Measurements from ENCODE around the gene SHB. TPM values are rescaled to one million over a fixed set of nuclear protein-coding genes. Genes with fewer than 3 reads are reported as not detected.

SHB gene
- total and polyA plus RNA-seq, 8 donors: 16.1 to 26.8 (median 21.9) TPM

DNA sequence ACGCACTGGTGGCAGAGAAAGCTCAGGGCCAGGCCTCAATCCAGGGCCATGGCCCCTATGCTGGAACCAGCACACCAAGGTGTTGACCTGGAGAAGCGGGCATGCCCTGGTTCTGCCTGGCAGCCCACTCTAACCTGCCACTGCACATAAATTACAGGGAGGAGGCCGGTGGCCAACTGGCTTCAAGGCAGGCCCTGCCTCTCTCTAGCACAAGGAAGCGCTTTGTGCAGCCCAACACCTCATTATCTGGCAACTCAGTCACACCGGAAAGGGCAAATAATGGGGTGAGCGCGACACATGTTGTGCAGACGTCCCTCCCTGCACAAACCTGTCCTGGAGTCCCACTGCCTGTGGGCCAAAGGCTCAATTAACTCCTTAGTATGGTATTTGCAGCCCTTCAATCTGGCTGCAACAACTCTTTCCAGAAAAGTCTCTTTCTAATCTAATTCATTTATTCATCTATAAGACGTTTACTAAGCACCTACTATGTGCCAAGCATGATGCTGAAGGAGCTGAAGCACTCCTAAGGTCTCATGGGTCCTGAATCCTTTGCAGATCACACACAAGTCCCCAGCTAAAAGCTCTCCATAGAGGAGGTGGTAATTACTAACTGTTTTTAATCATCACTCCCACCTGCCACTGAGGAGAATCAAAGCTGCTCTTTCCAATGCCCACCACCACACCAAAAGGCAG, 24.9 kb downstream of the SHB start:
- Histone ChIP-seq H3K27me3 (no peaks in the 10 kb centered on the region), H3K4me3 (no peak overlapping the region), H3K36me3 (no peaks in the 10 kb centered on the region), H3K27ac (no peak overlapping the region), H3K9me3 (no peaks in the 10 kb centered on the region), H3K4me1 (peaks cover 31 to 77% of the 10 kb centered on the region in 2 donors)
- ATAC-seq (no peak), DNase-seq (no peak)
- intact Hi-C loops (cut with DNase I): no loop called here
- TF ChIP-seq, protein P1, sequence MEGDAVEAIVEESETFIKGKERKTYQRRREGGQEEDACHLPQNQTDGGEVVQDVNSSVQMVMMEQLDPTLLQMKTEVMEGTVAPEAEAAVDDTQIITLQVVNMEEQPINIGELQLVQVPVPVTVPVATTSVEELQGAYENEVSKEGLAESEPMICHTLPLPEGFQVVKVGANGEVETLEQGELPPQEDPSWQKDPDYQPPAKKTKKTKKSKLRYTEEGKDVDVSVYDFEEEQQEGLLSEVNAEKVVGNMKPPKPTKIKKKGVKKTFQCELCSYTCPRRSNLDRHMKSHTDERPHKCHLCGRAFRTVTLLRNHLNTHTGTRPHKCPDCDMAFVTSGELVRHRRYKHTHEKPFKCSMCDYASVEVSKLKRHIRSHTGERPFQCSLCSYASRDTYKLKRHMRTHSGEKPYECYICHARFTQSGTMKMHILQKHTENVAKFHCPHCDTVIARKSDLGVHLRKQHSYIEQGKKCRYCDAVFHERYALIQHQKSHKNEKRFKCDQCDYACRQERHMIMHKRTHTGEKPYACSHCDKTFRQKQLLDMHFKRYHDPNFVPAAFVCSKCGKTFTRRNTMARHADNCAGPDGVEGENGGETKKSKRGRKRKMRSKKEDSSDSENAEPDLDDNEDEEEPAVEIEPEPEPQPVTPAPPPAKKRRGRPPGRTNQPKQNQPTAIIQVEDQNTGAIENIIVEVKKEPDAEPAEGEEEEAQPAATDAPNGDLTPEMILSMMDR (IDR thresholded peaks at IDR 0.05): no peak

DNA sequence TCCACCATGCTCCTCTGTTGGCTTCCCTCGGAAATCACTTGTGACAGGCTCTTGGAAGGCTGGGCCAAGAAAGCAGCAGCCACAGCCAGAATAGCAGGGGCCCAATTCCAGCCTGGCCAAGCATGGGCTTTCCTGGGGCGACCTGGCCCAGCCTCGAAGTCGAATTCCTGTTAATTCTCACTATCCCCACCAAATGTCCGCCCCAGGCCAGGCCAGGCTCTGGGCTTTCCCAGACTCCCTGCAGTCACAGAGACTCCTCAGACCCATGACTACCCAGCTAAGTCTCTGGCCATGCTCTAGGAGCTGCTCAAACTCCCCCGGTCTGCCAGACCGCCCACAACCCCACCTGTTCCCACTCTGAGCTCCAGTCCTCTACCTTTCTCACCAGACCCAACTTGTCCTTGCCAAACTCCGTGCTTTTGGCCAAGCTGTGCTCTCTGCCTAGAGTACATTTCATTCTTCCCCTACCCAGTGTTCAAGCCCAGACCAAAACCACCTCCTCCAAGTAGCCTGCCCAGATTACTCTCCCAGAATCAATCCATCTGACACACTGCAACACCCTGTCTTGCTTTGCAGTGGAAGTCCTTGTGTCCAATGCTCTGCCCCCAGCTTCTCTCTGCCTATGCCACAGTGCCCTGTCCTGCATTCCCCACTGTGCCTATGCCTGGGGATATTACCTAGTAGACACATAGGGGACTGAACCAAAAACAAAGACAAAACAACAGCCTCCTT, 26.2 kb downstream of the SHB start:
- H3K4me1 ChIP-seq: peaks cover 31 to 77% of the 10 kb centered on the region in 2 donors
- H3K27me3 ChIP-seq: no peaks in the 10 kb centered on the region
- no peaks in the 10 kb centered on the region for H3K9me3 ChIP-seq
- DNase-seq (no peak), ATAC-seq (no peak)
- TF ChIP-seq, protein P1 (IDR thresholded peaks at IDR 0.05): no peak
- H3K4me3 ChIP-seq: no peak overlapping the region
- H3K27ac ChIP-seq: no peak overlapping the region
- intact Hi-C loops (cut with DNase I): no loop called here
- H3K36me3 ChIP-seq: no peaks in the 10 kb centered on the region

DNA sequence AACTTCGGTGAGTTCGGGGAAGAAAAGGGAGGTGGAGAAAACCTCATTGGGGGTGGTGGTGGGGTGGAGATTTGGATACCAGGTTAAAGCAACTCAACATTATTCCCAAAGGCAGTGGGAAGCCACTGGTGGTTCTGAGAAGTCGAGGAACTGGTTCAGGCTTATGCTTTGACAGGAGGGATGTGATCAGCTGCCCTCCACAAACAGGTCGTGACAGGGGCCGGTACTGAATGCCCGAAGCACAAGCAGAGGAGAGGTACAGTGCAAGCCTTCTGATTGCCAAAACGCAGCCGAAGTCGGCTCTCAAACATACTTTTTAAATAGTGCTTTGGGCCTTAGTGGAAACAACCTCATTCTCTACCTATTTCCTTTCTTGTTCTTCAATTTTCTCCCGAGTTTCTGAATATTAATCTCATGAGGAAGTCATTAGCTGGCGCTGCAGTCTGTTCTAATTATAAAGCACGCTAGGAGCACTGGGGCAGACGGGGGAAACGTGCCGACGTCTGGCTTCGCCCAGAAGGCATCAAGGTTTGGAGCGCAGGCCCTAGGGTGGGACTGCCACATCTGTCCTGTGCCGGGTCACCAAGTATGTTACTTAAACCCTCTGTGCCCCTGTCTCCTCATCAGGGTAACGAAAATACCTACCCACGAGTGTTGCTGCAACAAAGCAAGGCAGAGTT, 27.3 kb downstream of the SHB start:
- Histone ChIP-seq H3K36me3 (no peaks in the 10 kb centered on the region), H3K4me1 (peaks cover 22 to 68% of the 10 kb centered on the region in 2 donors), H3K9me3 (no peaks in the 10 kb centered on the region), H3K27me3 (no peaks in the 10 kb centered on the region), H3K27ac (no peak overlapping the region), H3K4me3 (no peak overlapping the region)
- ATAC-seq: no peak
- intact Hi-C loops (cut with DNase I): no loop called here
- no peak for DNase-seq
- TF ChIP-seq, protein P1 (IDR thresholded peaks at IDR 0.05): no peak

DNA sequence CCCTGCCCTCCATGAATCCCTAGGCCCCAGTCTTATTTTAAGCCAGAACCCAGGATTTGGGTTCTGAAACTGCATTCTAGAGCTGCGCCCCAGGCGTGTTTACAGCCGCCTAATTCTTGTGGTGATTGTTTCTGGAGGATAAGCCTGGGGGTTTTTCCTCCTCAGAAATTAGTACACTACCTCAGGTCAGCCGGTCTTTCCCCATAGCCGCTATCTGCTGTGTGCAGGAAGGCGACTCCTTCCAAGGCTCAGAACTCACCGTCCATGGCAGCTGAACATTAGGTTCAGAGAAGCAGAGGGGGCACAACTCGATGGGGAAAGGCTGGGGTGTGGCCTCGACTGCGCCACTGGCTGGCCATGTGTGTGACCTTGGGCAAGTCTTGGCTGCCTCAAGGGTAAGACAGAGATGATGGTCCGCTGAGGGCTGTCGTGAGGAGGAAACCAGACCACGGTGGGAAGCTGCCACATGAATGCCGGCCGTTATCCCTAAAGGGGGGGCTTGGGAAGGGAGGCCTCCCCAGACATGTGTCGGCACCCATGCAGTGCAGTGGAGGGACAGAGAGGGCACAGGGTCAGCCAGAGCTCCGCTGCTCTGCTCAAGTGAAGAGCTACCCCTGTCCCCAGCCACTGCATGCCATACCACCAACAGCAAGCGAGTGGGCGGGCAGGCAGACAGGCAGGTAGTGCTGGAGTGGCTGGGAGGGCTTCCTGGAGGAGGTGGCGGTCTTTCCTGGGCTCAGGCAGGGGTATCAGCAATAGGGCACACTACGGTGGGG, 28.9 kb downstream of the SHB start:
- no peaks in the 10 kb centered on the region for H3K36me3 ChIP-seq
- H3K27me3 ChIP-seq: no peaks in the 10 kb centered on the region
- peak overlapping the region; percentile 33 to 50 for H3K27ac ChIP-seq
- ATAC-seq (no peak), DNase-seq (no peak)
- no peak overlapping the region for H3K4me3 ChIP-seq
- intact Hi-C loops (cut with DNase I): no loop called here
- H3K4me1 ChIP-seq: peaks cover 22 to 71% of the 10 kb centered on the region in 2 donors
- H3K9me3 ChIP-seq: no peaks in the 10 kb centered on the region
- TF ChIP-seq, protein P1 (IDR thresholded peaks at IDR 0.05): no peak

Data from left lung (tissue), 10 donors.